Activated naive CD8-positive, alpha-beta T cell treated with anti-CD3 and anti-CD28 coated beads, Interleukin-2, amount 50 U/mL, for 16 hours (primary cell): Measurements from ENCODE around the gene WNT6.

Experiments
- DNase-seq: peaks from one replicate; pipeline ENCODE4 v3.0.0-alpha.2; 2020; ENCODE audit warnings: low read depth, low spot score

The WNT6 gene

DNA sequence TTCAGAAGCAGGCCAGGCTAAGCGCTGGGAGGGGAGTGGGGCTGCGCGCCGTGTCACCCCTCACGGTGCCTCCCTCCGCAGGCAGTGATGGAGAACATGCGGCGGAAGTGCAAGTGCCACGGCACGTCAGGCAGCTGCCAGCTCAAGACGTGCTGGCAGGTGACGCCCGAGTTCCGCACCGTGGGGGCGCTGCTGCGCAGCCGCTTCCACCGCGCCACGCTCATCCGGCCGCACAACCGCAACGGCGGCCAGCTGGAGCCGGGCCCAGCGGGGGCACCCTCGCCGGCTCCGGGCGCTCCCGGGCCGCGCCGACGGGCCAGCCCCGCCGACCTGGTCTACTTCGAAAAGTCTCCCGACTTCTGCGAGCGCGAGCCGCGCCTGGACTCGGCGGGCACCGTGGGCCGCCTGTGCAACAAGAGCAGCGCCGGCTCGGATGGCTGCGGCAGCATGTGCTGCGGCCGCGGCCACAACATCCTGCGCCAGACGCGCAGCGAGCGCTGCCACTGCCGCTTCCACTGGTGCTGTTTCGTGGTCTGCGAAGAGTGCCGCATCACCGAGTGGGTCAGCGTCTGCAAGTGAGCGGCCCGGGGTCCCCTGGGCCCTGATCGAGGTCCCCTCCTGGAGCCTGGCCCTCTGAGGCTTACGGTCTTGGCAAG is 33.2 kb downstream of the WNT6 start:
- DNase-seq, result peak; percentile 52

DNA sequence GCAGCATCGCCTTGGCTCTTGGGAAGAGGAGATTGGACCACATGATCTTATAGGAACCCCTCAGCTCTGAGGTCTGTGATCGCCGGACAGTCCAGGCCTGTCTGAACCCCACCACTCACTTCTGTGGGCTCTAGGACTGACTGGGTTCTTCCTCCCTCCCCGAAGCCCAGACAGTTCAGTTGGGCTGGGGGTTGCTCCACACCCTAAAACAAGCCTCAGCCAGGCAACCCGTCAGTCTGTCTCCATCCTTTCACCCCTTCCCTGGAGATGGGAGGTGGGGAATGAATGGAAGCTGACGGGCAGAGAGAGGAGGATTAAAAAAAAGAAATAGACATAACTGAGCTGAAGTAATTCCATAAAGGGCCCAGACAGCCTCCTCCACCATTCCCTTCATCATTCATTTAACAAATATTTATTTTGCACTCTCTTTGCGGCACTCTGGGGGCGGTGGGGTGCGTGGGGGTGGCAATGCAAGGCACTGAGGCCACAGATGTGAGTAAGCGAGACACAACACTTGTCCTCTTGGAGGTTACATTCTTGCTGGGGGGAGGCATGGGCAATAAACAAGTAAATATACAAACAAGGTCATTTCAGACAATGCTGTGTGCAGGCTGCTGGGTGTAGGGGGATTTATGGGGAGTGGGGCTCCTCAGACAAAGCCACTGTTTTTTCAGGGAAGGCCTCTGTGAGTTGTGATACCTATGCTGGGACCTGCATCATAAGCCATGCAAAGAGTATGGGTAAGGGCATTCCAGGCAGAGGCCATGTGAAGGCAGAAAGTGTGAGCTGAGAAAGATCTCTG is 33.9 kb downstream of the WNT6 start:
- no peak for DNase-seq

DNA sequence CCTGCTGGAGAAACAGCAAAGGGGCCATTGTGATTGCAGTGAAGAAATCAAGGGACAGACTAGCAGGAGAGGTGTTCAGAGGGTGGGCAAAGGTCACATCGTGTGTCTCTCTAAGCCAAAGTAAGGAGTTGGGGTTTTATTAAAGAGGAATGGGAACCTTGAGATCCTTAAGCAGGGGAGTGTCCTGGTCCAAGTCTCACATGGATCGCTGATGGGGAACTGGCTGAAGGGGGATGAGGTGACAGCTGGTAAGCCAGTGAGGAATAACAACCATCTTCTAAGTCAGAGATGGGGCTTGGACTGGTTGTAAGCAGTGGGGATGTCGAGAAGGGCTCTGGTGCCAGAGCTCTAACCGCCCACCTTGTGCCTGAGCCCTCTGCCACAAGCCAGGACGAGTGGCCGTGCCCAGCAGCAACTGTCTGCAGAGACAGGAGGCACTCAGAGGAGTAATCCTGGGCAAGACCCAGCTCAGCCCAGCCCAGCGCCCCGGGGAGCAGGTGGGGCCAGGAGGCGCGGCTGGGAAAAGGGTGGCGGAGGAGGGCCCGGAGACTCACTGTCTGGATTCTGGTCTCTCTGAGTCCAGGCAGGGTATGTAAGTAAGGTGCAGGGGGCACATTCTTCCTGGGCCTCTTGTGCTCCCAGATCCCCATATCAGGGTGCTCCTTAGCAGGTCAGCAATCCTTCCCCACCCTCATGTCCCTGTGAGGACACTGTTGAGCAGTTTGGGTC is 34.7 kb downstream of the WNT6 start:
- no peak for DNase-seq

DNA sequence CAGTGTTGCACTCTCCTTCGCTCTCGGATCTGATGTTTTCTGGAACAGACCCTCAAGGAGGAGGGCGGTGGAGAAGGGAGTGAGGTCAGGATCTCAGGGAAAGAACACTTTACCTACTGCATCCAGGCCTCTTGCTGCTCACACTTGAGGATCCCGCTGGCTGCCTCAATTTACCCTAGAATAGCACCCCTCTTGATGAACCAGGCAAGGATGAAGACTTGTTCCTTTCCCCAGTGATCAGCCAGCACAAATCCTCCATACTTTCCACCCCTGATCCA is 35.2 kb downstream of the WNT6 start:
- DNase-seq, result no peak

DNA sequence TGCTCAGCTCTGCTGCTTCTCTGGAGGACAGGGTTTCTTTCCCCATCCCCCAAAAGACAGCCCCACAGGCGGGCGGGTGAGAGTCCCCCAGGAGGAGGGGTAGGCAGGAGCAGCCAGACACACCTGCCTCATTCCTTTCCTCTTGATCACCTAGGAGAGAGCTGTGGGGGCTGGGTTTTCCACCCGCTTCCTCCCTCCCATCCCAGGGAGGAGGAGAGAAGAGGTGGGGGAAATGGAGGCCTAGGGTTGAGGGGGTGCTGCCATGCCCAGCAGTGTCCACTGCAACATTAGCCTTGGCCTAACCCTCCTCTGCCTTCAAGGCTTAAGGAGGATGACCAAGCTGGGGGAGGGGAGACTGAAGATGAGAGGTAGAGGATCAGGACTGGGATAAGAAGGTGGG is 35.7 kb downstream of the WNT6 start:
- DNase-seq, result no peak

DNA sequence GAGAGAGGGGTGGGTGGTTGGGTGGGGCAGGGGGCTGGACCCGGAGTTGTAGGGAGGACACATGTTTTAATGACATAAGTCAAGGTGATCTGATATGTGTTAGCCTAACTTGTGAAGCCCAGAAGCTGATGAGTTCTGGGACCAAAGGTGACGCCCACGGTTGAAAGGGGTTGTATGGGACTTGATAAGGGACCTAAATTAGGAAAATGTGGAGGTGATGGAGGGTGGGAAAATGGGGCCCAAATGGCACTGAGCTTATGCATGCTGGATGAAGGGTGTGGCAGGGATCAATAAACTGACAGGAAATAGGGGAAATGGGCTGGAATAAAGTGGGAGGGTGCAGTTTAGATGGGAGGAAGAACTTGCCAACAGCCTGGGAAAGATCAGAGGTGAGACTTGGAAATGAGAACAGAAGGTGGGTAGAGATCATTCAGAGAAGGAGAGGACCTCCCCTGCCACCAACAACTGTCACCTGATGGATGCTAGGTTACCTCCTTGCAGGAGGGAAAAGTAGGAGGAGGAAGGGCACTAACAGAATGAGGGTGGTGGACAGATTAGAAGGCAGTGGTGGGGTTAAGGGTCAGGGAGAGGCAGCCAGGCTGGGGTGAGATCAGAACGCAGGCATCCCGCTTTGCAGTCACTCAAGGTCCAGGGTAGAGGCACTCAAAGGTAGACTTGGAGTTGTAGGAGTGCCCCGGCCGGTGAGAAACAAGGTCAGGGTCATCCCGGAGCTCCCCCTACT is 36.3 kb downstream of the WNT6 start:
- no peak for DNase-seq

DNA sequence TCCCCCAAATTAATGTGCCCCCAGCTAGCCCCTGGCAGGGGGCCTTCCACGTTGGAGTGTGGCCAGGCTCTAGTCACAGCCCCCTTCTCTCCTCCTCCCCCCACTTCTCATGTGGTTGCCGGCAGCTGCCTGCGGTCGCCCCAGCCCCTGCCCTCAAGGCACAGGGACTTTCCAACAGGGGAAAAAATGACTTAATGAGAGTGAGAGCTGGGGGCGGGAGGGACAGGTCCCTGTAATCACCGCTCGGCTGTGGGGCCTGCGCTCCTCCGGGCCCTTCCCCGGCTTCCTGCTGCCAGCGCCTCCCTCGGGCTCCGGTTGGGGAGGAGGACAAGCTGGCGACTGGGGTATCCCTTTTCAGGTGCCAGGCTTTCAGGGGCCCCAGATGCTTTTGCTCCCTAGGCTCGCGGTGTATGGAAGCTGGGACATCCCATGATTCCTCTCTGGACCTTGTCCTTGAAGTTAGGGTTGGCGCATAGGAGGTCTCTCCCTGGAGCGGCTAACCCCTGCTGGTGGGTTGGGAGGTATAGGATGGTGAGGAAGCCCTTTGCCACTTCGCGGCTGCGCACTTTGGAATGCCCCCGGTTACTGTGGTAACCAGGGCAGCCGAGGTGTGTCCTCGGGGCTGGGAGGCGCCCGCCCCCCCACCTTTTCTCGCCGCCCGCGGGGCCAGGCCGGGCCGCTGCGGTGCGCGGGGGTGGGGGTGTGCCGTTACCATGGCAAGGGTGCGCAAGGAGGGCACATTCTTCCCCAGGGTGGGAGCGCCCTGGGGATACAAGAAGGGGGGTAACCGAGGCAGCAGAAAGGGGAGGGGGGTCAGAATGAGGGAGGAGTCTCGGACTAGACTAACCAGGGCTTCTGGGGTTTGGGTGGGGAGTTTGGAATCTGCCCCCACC is 37.1 kb downstream of the WNT6 start:
- DNase-seq, result peak; percentile 72

DNA sequence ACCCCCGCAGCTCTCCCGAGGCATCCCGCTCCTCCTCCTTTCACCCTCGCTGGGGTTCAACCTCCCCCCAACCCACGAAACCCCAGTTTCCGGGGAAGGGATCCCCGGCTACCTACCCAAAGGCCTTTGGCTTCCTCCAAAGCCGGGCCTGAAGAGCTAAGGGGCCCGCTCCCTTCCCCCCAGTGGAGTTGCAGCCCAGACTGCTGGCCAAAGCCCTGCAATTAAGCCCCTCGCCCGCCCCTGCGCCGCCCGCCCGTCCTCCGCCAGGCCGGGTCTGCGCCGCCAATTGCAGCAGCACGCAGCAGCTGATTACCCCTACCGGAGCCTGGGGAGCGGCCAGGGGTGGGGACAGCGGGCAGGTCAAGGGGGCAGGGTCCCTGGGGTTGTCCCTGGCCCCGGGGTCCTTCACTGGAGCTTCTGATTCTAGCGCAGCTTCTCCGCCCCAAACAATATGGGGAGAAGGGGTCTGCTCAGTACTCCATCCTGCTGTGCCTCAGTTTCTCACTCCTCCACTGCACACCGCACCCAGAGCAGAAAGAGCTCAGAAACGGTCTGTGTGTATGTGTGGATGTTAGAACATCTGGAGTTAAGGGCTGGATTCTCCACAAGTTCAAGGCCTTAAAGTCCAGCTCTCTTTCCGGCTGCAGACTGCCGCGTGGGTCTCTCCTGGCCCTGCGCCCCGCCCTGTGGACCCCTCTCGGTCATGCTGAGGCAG is 37.9 kb downstream of the WNT6 start:
- no peak for DNase-seq

DNA sequence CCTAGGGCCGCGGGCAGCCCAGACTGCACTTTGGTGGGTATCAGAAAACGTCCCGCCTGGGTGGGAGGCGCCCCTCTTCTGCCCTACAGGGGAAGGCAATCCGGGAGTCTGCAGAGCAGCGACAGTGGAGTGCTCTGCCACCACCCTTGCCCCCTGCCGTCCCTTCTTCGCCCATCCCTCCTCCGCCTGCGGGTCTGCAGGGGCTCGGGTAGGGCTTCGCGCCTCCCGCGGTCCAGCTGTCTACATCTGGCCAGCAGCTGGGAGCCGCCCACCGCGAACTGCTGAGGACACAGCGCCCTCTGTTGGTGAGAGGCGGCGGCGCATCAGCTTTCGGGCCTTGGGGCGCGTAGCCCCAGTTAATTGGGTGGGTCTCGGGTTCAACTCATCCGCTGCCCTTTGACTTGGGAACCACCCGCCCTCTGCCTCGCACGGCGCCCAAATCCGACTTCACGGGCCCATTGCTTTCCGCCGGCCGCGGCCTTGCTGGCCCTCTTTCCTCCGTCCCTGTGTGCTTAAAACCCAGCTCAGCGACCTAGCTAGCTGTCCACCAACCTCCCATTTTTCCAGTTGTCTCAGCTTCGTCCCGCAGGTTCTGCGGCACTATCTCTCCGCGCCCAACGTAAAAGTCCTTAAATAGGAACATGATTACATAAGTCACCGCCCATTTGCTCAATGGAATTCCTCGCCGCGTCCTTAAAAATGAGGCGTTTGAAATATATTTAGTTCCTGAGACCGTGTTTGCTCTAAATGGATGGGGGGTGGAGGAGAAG is 38.7 kb downstream of the WNT6 start:
- DNase-seq, result peak; percentile 64

DNA sequence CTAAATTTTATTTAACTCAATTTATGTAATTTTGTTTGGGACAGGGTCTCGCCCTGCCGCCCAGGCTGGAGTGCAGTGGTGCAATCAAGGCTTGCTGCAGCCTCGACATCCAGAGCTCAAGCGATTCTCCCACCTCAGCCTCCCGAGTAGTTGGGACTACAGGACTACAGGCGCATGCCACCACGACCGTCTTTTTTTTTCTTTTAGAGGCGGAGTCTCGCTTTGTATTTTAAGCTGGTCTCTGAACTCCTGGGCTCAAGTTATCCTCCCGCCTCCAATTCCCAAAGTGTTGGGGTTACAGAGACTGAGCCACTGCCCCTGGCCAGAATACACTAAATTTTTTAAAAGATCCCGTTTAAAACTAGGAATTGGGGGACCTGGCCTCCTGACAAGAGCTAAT is 39.5 kb downstream of the WNT6 start:
- DNase-seq, result no peak

DNA sequence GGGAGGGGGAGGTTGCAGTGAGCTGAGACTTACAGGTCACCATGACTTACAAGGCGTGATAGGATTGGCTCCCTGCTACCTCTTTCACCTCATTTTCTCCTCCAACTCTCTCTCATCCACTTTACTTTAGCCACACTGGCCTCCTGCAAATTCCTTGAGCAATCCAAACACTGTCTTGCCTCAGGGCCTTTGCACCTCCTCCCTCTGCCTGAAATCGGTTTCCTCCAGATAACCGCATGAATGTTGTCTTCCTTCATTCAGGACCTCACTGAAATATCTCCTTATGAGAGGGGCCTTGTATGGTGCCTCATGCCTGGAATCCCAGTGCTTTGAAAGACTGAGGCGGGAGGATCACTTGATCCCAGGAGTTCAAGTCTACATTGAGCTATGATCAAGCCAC is 42.8 kb downstream of the WNT6 start:
- no peak for DNase-seq

DNA sequence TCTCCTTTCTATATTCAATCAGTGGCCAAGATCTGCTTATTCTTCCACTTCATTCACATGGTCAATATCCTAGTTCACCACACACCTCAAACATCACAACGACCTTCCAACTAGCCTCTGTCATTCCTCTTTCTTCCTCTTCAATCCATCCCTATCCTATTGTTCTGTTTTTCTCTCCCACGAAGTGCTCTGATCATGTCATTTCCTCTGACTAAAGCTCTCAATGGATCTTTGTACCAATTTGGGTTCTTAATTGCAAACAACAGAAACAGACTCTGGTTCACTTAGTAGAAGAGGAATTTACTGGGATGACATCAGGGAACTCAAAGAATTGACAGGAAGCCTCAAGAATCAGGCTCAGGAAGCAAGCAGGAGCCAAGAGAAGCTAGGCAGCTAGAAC is 44.6 kb downstream of the WNT6 start:
- DNase-seq, result no peak

DNA sequence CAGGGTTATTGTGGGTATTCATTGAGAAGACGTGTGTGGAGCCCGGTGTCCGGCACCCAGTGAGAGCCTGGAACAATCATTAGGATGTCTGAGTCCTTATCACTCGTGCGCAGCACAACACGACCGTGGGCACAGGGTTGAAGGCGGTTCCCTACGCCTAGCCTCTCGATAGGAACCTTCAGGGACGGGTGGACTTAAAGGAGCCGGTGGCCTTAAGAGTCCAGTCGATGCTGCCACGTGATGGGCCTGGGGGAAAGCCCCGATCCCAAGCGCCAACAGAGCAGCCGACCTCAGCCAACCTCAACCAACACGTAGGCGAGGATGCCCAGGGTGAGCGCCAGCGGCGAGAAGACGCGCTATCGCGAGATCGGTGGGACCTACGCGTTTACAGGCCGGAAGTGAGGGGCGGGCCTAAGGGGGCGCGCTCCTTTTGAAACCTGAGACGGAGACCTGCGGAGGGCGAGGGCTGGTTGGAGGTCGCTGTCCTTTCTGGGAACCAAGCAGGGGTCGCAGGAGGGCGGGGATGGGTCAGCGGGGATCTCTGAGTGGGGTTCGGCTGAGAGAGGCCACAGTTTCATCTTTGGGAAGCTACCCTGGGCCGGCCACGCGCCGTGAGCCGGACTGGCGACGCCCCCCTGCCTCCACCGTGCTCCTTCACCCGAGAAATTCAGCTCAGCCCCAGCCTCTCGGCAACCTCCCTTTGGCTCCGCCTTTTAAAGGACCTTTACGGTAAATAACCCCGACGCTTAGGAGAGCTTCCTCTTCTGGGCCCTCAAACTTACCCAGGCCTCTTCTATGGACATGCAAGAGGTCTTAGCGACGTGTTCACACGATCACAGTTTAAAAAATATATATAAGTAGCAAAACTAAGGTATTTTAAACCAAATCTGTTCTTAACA is 49.4 kb downstream of the WNT6 start:
- peak; percentile 75 for DNase-seq

DNA sequence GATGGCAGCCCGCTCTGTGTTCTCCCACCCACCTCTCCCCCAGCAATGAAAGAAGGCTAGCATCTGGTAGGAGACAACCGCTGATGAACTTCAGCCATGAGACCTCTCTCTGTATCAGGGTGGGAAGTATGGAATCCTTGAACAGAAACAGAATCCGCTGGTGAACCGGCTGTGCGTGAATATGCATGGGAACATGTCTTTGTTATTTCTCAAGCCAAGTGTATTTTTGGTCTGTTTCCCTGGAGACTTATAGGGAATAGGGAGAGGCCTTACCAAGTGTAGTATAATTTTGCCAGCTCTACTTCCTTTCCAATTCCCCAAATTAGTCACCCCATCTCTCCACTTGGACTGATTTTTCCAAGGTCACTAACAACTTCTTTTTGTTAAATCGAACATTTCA is 51.1 kb downstream of the WNT6 start:
- no peak for DNase-seq

DNA sequence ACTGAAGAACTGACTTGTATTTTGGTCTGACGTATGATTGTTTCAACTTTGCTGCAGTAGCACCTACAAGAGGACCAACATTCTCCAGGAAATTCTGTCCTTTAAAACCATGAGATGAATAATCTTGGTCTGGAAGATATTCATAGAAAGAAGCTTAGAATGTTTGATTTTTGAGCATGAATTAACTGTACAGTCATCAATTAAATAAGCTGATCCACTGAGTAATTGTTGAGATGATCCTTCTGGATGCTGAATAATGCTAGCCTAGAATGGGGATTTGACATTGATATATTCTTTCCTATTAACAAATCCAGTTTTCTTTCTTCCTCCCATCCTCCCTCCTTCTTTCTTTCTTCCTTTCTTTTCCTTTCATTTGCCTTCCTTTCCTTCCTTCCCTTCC is 60.9 kb downstream of the WNT6 start:
- no peak for DNase-seq
